HFF-Myc (cell line): ENCODE measurements around the gene SLC38A8.

Experiments used
- DNase-seq: peaks from one replicate; pipeline ENCODE4 v3.0.0-alpha.2; 2011; ENCODE audit warnings: low read depth; ENCODE audit errors: extremely low read depth
- H3K4me3 ChIP-seq: replicated peaks from 2 replicates; pipeline ENCODE4 v1.5.1; 2011; ENCODE audit warnings: low read depth, mild to moderate bottlenecking, control low read depth, low read length
- TF ChIP-seq, protein P1 (sequence below): IDR thresholded peaks from 2 replicates; pipeline ENCODE4 v1.5.1; 2012; ENCODE audit warnings: mild to moderate bottlenecking, low read depth, low read length, control low read depth; ENCODE audit errors: missing control alignments

SLC38A8 gene

GRCh38 chr16:84042308-84042878 is at the start of gene SLC38A8:
Gene SLC38A8 (minus strand): TSS chr16:84042795. CDS start chr16:84042157, 638 bp downstream.
- H3K4me3 ChIP-seq = no peak within 1 kb of the TSS
- DNase-seq = no peak
- TF ChIP-seq, protein P1, sequence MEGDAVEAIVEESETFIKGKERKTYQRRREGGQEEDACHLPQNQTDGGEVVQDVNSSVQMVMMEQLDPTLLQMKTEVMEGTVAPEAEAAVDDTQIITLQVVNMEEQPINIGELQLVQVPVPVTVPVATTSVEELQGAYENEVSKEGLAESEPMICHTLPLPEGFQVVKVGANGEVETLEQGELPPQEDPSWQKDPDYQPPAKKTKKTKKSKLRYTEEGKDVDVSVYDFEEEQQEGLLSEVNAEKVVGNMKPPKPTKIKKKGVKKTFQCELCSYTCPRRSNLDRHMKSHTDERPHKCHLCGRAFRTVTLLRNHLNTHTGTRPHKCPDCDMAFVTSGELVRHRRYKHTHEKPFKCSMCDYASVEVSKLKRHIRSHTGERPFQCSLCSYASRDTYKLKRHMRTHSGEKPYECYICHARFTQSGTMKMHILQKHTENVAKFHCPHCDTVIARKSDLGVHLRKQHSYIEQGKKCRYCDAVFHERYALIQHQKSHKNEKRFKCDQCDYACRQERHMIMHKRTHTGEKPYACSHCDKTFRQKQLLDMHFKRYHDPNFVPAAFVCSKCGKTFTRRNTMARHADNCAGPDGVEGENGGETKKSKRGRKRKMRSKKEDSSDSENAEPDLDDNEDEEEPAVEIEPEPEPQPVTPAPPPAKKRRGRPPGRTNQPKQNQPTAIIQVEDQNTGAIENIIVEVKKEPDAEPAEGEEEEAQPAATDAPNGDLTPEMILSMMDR = no peak

- TF ChIP-seq, protein P1 = no peak
- no peak for DNase-seq
- H3K4me3 ChIP-seq = no peak overlapping the region
Measured at GRCh38 chr16:84091460-84091859, 48.9 kb upstream of the SLC38A8 start.

- no peak overlapping the region for H3K4me3 ChIP-seq
- DNase-seq = no peak
- TF ChIP-seq, protein P1 = no peak
Measured at GRCh38 chr16:84090211-84090610, 47.6 kb upstream of the SLC38A8 start.

DNA sequence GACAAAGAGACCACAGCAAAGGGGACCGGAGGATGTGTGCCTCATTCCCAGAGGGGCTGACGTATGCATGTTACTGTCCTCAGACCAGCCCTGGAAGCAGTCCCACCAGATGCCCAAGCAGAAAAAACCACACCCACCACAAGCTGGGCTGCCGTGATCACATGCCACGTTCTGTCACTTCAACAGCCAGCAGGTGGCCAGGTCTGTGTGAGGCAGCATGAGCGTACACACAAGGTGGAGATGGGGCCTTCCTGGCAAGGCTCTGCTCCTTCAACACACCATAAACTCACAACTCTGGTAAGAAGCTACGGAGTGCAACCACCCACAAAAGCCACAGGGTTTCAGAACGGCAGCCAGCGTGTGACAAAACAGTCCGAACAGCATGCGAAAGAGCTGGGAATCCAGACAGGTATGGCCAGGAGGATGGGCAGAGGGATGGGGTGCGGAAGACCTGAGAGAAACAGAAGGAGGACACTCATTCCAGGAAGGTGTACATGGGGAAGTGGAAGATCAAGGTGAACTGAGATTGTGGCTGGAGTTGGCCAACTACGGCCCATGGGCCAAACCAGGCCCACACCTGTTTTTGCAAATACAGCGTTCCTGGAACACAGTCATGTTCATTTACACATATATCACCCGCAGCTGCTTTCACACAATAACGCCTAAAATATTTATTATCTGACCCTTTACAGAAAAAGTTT is 46.2 kb upstream of the SLC38A8 start:
- DNase-seq = no peak
- TF ChIP-seq, protein P1 = no peak
- no peak overlapping the region for H3K4me3 ChIP-seq

- DNase-seq = no peak
- TF ChIP-seq, protein P1 = no peak
- H3K4me3 ChIP-seq = no peak overlapping the region
Measured at GRCh38 chr16:84087466-84088151, 45.0 kb upstream of the SLC38A8 start.

GRCh38 chr16:84087001-84087400 is 44.4 kb upstream of the SLC38A8 start:
- no peak for DNase-seq
- TF ChIP-seq, protein P1 = no peak
- H3K4me3 ChIP-seq = no peak overlapping the region
